NCI-H2171 (cell line): ENCODE measurements around the gene MOSPD3.

Experiments used
- DNase-seq: peaks from one replicate; lab custom pipeline; 2025; lab: John Stamatoyannopoulos, UW

Gene MOSPD3

GRCh38 chr7:100591596-100591995 is 20.7 kb upstream of the MOSPD3 start:
- DNase-seq: no peak

DNA sequence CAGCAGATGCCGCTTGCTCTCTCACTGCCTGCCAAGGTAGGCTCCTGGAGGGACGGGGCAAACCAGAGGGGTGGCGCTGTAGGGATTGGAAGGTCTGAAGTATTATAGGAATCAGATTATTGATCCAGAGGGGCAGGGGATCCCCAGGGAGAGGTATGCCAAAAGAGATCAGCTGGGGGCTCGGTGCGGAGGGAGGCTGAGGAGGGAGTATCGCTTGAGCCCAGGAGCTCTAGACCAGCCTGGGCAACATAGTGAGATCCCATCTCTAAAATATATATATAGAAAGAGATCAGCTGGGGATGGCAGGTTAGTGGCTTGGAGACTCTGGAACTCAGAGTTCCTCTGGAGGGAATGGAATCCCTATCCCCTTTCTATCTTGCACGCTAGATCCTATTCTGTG is 17.2 kb upstream of the MOSPD3 start:
- DNase-seq: no peak

- DNase-seq: no peak
Measured at GRCh38 chr7:100598425-100598824, 13.9 kb upstream of the MOSPD3 start.

- DNase-seq: no peak
Measured at GRCh38 chr7:100599911-100600729, 12.2 kb upstream of the MOSPD3 start.

DNA sequence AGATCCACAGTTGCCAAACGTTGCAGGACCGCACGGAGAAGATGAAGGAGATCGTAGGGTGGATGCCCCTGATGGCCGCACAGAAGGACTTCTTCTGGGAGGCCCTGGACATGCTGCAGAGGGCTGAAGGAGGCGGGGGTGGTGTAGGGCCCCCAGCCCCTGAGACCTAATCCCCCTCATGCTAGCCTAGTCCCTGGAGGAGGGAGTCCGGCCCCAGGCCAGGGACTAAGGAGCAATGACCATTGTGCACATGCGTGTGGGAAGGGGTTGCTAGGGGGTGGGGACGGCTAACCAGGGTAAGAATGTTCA is 11.7 kb upstream of the MOSPD3 start:
- DNase-seq: no peak

DNA sequence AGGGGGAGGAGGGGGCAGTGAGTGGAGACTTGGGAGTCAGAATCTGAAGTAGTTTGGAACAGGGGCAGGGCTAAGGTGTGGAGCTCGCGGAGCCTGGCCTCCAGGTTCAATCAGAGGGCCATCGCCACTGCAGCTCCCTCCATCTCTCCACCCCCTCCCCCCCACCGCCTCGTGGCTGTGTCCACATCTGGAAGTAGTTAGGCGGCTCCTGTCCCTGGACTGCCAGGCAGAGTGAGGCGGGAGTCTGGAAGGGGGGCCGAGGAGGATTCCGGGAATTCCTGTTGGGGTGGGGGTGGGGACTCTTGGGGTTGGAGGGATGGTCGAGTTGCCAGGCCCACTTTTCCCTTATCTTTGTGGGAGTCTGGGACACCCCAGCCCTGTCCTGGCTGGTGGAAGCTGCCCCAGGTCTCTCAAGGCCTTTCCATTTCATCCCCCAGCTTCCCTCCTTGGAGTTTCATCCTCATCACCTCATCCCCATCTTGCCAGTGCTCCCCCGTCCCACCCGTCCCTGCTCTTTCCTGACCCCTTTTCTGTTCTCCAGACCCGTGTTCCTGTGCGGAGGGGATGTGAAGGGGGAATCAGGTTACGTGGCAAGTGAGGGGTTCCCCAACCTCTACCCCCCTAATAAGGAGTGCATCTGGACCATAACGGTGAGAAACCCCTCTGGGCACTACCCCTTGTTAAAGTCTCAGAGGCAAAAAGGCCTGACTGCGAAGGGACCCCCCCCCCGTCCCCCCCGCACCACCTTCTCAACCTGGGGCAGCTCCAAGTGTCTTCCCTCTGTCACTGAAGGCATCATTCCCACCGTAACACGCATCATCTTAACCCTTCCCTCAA is 9.2 kb upstream of the MOSPD3 start:
- DNase-seq: no peak

DNA sequence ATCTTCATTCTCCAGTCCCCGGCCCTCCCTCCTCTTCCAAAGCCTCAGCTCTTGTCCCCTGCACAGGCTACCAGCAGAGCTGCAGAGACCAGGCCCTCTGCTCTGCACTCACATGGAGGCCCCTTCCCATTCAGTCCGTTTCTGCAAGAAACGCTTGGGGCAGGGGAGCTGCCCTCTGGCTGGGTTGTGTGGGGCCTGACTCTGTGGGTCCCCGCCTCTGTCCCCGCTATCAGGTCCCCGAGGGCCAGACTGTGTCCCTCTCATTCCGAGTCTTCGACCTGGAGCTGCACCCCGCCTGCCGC is 8.7 kb upstream of the MOSPD3 start:
- no peak for DNase-seq

- DNase-seq: peak; percentile 65
Measured at GRCh38 chr7:100604028-100604975, 8.0 kb upstream of the MOSPD3 start.

DNA sequence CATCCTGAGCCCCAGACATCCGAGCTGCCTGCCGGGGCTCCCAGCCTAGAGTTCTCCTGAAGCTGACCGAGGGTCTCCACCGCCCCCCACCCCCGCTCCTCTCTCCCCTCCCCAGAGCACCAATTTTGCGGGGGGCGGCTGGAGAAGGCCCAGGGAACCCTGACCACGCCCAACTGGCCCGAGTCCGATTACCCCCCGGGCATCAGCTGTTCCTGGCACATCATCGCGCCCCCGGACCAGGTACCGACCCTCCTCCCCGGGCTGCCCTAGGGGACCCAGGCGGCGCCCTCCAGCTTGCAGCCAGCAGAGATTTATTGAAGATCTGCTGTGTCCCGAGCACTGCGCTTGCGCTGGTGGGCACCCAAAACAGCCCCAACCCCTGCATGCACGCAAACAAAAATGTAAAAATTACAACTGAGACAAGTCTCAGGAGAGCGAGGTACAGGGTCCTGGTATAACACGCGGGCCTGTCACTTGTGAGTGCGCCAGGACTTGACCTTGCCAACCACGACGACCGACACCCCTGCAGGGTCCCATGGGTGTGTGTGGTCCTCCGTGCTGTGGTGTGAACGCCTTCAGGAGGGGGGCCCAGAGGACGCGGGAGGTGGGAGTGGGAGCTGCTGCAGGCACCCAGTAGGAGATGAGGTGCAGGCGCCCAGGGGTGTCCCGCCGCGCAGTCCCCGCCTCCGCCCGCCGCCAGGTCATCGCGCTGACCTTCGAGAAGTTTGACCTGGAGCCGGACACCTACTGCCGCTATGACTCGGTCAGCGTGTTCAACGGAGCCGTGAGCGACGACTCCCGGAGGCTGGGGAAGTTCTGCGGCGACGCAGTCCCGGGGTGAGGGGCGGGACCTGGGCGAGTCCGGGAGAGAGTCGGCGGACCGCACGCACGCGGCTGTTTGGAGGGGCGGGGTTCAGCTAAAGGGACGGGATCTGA is 7.1 kb upstream of the MOSPD3 start:
- DNase-seq: no peak

DNA sequence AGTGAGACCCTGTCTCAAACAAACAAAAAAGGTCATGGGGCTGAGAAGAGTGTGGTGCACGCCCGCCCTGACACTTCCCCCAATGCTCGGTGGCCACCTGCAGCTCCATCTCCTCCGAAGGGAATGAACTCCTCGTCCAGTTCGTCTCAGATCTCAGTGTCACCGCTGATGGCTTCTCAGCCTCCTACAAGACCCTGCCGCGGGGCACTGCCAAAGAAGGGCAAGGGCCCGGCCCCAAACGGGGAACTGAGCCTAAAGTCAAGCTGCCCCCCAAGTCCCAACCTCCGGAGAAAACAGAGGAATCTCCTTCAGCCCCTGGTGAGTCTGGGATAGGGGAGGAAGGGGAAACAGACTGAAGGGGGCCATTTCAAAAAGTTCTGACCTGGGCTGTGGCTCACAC is 6.0 kb upstream of the MOSPD3 start:
- DNase-seq: no peak

- no peak for DNase-seq
Measured at GRCh38 chr7:100607111-100607510, 5.2 kb upstream of the MOSPD3 start.

DNA sequence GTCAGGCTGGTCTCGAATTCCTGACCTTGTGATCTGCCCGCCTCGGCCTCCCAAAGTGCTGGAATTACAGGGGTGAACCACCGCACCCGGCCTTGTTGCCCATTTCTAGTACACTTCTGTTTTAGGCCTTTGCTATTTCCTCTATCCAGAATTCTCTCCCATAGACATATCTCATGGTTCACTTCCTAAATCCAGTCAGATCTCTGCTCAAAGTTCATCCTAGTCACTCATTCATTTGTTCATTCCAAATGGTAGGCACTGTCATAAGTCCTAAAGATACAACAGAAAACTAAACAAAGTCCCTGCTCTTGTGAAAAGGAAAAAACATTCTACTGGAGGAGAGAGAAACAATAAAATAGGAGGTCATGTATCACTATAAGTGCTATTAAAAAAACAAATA is 2.4 kb upstream of the MOSPD3 start:
- no peak for DNase-seq

DNA sequence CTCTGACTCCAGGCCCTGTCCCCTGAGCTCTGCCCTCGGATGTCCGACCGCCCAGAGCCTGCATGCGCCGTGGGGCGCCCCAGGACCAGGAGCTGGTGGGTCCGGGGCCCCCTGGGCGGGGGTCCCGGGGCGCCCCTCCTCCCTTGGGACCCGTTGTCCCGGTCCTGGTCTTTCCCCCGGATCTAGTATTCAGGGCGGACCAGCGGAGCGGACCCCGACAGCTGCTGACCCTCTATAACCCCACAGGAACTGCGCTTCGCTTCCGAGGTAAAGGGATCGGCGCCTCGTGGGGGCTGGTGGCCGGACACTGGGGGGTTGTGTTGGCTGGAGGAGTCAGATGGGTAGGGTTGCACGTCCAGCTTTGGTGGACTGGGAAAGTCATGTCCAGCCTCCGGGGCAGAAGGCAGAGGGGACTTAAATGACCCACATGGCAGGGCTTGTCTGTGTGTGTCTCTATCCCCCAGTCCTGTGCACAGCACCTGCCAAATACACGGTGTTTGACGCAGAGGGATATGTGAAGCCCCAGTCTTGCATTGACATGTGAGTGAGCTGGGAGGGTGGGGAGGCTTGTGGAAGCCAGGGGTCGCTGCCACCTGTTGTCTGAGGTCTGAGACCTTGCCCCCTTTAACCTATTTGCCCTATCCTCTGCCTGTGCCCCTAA is 520 bp downstream of the MOSPD3 start:
- no peak for DNase-seq

GRCh38 chr7:100613412-100614175 is 1.3 kb downstream of the MOSPD3 start:
- DNase-seq: no peak

DNA sequence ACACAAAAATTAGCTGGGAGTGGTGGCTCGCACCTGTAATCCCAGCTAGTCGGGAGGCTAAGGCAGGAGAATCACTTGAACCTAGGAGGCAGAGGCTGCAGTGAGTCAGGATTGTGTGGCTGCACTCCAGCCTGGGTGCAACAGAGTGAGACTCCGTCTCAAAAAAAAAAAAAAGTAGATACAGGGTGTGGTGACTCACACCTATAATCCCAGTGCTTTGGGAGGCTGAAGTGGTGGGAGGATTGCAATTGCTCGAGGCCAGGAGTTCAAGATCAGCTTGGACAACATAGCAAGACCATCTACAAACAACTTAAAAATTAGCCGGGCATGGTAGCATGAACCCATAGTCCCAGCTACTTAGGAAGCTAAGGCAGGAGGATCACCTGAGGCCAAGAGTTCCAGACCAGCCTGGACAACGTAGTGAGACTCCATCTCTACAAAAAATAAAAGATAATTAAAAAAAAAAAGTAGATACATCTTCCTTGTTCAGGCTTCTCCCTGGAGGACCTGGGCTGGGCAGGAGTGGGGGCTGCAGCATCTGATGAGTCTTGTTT is 2.0 kb downstream of the MOSPD3 start:
- no peak for DNase-seq

DNA sequence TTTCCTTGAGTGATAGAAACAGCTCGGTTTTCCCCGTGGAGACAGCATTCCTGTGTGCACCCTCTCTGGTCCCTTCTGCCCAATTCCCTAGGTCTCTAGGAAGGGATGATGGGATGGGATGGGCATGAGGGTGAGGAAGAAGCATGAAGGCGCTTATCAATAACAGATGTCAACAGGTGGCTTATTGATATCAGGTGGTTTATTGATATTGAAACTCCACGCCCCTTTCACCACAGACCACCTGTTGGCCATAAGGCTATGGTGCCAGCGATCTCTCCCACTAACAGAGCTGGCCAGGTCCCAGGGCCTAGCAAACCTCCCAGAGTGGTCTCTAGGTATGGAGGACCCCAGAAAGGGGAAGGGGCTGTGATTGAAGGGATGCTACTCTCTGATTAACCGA is 7.9 kb downstream of the MOSPD3 start:
- DNase-seq: no peak

GRCh38 chr7:100620804-100621203 is 8.5 kb downstream of the MOSPD3 start:
- no peak for DNase-seq

DNA sequence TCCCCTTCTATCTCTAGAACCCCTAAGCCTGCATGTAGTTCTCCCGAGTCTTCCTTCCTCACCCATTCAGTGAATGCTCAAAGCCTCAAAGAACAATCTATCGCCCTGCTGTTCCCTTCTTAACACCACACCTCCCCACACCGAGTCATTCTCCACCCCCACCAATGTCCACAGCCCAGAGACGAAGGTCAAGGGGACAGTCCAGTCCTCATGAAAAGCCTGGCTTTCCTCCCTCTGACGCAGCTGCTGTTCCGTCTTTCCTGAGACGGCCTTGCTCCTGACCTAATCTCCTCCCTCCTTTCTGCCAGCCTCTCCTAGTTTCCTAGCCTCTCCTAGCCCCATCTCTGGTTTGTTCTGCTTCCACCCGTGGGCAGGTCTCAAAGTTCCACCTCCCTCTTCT is 9.2 kb downstream of the MOSPD3 start:
- DNase-seq: no peak

DNA sequence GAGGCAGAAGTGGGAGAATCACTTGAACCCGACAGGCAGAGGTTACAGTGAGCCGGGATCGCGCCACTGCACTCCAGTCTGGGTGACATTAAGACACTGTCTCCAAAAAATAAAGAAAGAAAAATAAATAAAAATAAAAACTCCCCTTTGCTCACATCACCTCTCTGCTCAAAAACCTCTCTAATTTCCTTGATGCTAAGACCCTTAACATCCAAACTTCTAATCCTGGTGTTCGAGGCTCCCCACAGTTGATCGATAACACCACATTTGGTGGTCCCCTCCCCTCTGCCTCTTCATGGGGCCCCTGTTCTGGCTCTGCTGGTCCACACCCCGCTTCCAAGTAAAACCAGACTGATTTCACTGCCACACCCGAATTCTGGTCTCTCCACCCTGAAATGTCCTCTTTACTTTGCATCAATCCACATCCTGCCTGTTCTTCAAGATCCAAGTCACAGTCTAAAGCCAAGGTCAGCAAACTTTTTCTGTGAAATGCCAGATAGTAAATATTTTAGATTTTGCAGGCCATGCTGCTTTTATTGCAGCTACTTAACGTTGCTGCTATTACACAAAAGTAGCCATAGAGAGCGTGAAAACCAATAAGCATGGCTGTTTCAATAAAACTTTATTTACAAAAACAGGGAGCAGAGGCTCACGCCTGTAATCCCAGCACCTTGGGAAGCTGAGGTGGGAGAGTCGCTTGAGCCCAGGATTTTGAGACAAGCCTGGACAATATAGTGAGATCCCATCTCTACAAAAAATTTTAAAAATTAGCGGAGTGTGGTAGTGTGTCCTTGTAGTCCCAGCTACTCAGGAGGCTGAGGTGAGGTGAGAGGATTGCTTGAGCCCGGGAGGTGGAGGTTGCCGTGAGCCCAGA is 11.8 kb downstream of the MOSPD3 start:
- no peak for DNase-seq
